NOMO-1 treated with DMSO at 0.1 percent for 48 hours (cell line): Measurements from ENCODE around the gene GCSAML.

Experiments
- DNase-seq: peaks from one replicate; lab custom pipeline; 2025; ENCODE audit not compliant: unreplicated experiment; lab: John Stamatoyannopoulos, UW

The GCSAML gene

DNA sequence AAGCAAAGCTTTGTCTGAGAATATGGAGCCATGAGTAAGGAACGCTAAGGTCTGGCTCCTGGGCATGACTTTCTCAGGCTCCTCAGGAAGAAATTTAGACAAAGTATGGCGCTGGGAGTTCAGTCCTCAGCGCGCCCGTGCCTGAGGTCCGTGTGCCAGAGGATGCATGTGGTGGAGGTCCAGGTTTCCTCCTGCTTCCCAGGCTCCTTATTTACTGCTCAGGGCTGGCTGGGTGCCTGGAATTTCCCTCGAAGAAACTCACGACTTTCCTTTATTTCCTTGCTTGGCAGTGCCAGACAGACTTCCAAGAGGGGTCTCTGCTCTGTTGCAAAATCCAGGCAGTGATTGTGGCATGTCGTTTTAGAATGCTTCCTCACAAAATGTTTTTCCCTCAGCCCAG, 13.3 kb downstream of the GCSAML start:
- DNase-seq: no peak

DNA sequence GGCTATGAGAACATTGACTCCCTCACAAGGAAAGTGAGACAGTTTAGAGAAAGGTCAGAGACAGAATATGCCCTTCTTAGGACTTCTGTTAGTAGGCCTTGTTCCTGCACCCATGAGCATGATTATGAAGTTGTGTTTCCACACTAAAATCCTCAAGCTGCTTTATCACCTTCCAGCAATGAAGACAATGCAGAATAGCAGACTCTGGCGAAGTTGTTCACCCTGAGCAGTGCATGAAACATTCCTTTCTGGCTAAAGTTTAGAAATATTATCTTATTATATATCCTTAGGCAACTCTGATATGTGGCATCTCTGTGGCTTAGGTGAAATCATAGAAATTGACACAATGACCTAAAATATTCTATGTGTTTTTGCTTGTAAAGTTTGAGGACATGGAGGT, 25.3 kb downstream of the GCSAML start:
- no peak for DNase-seq

DNA sequence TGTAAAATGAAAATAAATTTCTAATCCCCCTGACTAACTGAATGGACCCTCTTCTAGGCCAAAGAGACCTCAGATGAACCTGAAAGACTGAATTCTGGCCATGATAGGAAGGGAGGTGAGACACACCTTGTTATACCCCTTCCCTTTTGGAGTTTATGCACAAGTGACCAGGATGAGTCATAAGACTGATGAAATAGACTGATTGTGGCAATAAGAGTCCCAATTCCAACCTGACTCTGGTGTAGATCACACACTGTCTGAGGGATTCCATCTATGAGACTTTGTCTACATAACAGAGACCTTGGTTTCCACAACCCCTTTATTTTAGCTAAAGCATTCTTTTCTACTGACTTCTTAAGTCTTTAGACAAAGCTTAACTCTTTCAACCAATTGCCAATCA, 25.7 kb downstream of the GCSAML start:
- DNase-seq: no peak

DNA sequence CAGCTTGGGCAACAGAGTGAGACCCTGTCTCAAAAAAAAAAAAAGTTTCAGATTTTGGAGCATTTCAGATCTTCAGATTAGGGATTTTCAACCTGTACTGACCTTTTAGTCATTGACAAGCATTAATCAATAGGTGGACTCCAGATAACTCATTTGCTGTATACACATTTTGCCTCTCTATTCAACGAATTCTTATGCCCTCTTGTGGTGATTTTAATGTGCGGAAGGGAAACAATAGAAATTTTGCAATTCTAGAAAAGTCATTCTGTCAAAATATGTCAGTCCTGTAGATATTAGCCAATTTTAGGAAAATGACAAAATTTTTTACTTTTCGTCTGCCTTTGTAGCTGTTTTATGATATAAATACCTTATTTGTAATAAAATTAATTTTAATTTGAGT, 27.6 kb downstream of the GCSAML start:
- peak; percentile 51 for DNase-seq

DNA sequence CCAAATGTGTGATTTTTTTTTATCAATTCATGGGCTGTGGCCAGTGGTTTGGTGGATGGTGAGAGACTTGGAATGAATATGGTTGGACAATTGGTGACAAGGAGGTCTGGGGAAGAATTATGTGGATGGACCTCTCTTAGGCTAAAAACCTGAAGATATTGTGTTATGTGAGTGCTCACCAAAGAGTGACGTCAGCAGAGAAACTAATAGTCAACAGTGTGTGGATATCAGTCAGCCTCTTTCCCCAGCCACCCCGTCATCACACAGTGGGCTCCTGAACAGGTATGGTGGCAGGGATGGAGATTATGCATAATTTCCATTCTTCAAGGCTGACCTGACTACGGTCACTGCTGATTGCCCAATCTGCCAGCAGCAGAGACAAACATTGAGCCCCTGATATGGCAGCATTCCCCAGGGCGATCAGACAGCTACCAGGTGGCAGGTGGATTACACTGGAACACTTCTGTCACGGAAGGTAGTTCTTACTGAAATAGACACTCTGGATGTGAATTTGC, 30.1 kb downstream of the GCSAML start:
- DNase-seq: no peak

DNA sequence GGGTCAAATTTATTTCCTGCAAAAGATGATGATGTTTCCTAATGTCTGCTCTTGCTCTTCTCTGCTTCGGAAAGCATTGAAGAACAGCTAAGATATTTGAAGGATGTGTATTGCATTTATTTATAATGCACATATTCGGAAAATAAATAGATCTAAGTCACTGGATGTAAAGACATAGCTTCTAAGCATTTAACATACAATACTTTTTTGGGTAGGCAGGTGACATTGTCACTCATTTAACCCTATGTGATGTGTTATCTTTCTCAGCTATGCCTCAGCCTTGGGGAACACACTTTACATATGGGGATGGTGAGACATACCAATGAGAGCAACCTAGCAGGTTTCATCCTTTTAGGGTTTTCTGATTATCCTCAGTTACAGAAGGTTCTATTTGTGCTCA, 39.1 kb downstream of the GCSAML start, which contains the start of gene OR2G2:
Gene OR2G2 (plus strand): TSS at position 301 of the 400 bp plus-strand sequence. CDS start 0 bp downstream, at position 301.
- DNase-seq: no peak

DNA sequence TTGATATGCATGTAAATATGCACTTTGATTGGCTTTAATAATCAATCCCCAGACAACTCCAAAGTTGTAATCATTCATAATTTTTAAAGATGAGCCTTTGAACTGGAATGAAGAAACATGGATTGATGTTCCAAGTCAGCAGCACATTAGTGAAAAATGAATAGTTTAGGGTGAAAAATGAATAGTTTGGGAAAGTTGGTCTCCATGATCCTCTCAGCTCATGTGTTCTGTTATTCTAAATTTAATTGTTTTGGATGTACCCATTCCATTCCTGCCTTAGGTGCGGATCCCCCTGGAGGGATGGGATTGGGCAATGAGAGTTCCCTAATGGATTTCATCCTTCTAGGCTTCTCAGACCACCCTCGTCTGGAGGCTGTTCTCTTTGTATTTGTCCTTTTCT, 56.4 kb downstream of the GCSAML start, which contains the start of gene OR2G3:
Gene OR2G3 (plus strand): TSS at position 301 of the 400 bp plus-strand sequence. CDS start 0 bp downstream, at position 301.
- DNase-seq: no peak

DNA sequence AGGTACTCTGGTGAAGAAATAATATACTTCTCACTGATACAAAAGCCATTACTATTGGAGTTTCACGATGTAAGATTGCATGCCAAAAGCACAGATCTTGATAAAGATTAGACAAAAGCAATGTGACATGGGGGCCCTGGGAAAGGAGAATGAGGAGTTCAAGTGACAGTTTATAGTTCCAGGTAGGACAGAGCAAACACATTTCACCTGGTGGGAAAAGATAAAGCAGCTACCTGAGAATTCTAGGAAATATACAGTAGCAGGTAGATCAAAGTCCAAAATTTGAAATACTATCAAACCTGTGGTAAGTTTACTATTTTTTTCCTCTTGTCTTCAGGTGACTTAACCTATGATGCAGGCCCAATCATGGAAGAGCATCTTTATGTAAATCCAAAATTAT, 64.5 kb downstream of the GCSAML start:
- DNase-seq: no peak

DNA sequence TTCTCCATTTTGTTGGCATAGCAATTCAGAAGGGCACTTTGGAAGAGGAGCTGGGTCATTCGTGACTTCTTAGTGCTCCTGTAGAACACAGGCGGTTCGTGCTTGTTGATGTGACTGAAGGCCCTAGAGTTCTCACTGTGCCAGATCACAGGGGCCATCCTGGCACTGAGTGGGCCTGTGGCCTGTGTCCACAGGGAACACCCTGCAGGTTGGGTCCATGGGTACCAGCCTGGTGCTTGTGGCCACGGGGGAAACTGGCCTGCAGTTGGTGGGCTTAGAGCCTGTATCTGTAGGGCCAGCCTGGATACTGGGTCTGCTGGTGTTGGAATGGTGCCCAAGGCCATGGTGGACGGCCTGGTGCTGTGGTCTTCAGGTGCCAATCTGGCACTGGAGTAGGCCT, 65.7 kb downstream of the GCSAML start:
- DNase-seq: no peak
